GM12801 (cell line): ENCODE data around the gene GALNT5.

Experiments used
- TF ChIP-seq, protein P1 (sequence below): IDR thresholded peaks from one replicate; pipeline ENCODE4 v1.5.1; 2011; ENCODE audit warnings: control low read depth; ENCODE audit not compliant: insufficient read length; ENCODE audit errors: extremely low read depth

Gene GALNT5

DNA sequence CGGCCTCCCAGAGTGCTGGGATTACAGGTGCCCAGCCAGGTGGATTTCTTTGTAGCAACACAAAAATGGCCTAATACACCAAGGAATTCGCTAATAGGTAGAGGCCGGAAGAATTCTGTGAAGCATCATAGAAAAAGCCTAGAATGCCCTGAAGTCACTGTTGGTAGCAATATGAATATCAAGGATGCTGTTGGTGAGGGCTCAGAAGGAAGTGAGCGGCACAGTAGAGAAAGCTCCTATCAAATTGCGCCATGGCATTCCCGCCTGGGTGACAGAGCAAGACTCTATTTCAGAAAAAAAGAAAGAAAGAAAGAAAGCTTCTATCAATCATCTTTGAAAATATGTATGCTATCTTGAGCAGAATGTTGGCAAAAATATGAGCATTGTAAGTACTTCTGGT, 23.8 kb downstream of the GALNT5 start:
- TF ChIP-seq, protein P1, sequence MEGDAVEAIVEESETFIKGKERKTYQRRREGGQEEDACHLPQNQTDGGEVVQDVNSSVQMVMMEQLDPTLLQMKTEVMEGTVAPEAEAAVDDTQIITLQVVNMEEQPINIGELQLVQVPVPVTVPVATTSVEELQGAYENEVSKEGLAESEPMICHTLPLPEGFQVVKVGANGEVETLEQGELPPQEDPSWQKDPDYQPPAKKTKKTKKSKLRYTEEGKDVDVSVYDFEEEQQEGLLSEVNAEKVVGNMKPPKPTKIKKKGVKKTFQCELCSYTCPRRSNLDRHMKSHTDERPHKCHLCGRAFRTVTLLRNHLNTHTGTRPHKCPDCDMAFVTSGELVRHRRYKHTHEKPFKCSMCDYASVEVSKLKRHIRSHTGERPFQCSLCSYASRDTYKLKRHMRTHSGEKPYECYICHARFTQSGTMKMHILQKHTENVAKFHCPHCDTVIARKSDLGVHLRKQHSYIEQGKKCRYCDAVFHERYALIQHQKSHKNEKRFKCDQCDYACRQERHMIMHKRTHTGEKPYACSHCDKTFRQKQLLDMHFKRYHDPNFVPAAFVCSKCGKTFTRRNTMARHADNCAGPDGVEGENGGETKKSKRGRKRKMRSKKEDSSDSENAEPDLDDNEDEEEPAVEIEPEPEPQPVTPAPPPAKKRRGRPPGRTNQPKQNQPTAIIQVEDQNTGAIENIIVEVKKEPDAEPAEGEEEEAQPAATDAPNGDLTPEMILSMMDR, result no peak

DNA sequence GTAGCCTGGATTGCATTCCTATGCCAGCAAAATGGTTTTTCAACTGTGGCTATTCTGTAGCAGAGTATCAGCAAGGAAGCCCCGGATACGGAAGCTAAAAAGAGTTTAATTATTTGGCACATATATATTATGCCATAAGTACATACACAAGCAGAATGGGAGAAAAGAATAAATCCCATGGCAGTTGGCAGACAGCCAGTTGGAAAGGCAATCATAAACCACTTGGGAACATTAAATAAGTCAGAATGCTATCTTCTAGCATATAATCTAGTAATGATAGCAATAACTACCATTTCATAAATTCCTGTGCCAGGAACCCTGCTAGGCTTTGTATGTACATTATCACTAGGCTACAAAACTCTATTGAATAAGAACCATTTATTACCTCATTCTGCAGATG, 26.0 kb downstream of the GALNT5 start:
- TF ChIP-seq, protein P1, result no peak

DNA sequence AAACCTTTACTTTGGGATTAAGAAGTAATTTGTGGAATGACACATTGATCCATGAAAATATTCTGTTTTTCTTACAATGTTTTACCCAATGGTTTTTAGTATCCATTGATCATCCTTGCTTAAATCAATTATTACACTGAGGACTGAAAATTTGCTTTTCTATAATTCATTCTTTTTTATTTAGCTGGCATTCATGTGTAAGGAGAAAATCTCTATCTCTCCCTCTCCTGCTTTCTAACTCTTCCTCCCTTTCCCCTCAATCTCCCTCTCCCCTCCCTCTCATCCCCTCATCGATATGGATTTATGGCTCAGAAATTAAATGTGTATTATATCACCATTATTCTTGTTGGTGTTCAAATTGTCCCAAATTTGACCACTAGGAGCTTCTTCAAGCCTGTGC, 29.7 kb downstream of the GALNT5 start:
- TF ChIP-seq, protein P1, result no peak

DNA sequence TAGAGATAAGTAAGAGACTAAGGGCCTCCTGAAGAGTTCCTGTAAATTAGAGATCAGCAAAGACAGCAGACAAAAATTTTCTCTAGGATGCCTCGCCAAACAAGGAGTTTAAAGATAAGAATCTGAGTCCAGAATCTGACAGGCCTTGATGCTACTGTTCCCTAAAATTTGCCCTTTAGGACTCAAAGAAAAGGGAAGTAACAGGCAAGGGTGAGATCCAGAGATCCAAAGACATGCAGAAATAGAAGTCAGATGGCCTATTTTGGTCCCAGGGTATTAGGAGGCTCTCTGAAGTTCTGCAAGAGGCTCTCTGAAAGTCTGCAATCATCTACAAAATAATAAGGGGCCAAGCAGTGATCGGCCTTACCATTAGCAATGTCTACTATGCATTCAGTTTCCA, 33.0 kb downstream of the GALNT5 start:
- TF ChIP-seq, protein P1, result no peak

DNA sequence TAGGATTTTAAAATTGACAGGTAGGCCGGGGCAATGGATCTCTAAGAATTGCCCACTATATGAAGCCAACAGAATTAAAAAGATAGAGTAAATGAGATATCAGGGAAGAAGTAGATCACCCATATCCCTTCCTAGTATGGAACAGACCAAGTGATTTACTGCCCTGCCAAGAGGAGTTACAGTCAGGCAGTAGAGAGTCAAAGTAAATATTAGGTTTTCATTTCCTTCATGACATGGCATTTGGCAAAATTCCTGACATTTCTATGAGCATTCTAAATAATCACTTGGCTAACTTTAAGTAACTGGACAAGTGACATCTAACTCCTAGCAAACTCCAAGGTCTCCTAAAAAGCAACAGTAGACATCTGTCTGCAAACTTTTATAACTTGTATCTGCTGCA, 33.5 kb downstream of the GALNT5 start:
- TF ChIP-seq, protein P1, result no peak

DNA sequence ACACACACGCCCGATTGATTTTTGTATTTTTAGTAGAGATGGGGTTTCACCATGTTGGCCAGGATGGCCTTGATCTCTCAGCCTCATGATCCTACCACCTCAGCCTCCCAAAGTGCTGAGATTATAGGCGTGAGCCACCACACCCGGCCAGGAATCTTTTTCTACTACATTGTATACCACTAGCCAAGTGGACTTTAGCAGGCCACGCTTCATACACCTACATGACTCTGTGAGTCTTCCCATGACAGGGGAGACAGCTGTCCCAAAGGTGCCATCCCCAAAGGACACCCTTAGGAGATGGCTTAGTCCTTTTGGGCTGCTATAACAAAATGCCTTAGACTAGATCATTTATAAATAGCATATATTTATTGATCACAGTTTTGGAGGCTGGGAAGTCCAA, 35.3 kb downstream of the GALNT5 start:
- TF ChIP-seq, protein P1, result no peak

DNA sequence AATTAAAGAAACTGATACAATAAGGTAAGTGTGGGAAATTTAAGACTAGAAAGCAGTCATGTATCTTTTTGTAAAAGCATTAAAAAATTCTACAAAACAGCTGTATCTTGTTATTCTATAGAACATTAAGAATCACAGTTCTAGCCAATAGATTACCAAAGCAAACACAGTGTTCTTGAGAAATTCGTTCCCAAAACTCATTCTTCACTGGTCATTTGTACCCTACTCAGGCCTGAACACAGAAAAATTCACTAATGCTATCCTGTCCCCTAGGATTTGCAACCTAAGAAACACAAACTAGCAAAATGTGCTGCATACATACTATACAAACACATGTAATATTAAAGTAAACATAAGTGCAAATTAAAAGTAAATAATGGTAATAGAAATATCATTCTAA, 39.0 kb downstream of the GALNT5 start:
- TF ChIP-seq, protein P1, result no peak

DNA sequence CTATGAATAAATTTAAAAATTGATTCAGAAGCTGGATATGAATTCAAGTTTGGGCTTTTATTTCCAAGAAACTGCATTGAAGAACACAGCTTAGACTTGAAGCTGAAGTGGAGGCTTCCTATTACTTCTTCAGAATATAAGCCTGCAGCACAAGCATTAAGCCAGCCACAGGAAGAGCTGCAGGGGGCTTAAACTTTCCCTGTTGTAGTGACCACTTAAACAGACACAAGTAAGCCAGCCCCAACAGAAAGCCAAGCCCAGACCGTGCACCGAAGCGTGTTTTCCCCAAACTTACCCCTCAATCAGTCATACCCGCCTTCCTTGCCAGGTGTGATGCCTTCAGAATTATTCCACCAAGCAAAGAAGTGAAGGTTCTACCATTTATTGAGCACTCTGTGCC, 39.5 kb downstream of the GALNT5 start:
- TF ChIP-seq, protein P1, result no peak
